GM19438 (cell line): ENCODE data around the gene MGRN1.
"Not testable (repeated sequence)": the region's sequence is repeated elsewhere in the genome, so short reads cannot be mapped to it uniquely, and the experiment has no call there.

ENCODE experiments used
- ATAC-seq: cut with Tn5 transposase; IDR thresholded peaks from one replicate; pipeline ENCODE4 v1.9.1; 2021; ENCODE audit warnings: low read depth; ENCODE audit not compliant: unreplicated experiment

MGRN1 gene

GRCh38 chr16:4714996-4715395, 90.4 kb downstream of the MGRN1 start:
- no peak for ATAC-seq

DNA sequence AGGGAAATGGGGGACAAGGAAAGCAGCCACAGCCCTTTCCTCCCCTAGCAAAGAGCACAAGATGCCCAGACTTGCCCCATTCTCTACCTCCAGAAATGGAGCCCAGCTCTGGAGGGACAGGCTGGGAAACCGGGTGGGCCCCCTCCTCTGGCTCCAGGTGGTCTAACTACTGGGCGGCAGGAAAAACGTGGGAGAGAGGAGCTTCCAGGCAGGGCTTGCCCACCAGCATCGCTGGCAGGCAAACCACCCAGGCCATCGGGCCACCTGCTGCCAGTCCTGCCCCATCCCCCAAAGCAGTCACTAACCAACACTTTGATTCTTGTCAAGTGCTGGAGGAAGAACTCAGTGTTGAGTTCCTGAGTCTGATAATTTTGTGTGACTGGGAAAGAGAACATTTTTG, 93.8 kb downstream of the MGRN1 start:
- no peak for ATAC-seq

DNA sequence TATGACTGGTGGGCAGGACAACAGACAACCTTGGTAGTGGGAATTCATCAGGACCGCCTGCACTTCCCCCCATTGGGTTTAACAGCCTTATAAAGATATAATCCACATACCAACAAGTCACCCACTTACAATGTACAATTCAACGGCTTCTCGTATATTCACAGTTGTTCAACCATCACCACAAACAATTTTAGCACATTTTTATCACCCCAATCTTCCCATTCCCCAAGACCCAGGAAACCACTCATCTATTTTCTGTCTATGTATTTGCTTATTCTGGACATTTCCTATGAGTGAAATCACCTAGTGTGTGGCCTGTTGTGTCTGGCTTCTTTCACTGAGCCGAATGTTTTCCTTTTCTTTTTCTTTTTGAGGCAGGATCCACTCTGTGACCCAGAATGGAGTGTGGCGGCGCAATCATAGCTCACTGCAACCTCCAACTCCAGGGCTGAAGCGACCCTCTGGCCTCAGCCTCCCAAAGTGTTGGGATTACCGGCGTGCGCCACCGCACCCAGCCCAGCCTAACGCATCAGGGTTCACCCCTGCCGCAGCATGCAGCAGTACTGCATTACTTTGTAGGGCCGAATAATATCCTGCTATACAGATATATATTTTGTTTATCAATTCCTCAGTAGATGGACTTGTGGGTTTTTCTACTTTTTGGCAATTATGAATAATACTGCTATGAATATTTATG, 98.6 kb downstream of the MGRN1 start:
- ATAC-seq: no peak

GRCh38 chr16:4724661-4725270, 100.1 kb downstream of the MGRN1 start:
- ATAC-seq: no peak

DNA sequence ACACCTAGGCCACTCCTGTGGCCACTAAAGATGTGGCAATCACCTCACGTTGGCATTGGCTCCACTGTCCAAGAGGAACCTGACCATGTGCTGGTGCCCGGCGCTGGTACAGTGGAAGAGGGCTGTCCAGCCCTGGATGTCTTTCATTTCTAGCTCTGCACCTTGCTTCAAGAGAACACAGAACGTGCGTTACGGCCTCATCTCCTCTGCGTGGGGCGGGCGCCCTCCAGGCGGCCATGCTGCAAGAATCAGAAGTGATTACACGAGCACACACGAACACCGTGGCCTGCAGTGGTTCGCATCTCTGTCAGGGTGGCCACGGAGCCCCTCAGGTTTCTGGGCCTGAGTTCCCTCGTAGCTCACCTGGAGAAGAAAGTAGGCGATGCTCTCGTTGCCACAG, 102.0 kb downstream of the MGRN1 start:
- no peak for ATAC-seq

GRCh38 chr16:4728676-4729075, 104.0 kb downstream of the MGRN1 start:
- ATAC-seq: no peak

DNA sequence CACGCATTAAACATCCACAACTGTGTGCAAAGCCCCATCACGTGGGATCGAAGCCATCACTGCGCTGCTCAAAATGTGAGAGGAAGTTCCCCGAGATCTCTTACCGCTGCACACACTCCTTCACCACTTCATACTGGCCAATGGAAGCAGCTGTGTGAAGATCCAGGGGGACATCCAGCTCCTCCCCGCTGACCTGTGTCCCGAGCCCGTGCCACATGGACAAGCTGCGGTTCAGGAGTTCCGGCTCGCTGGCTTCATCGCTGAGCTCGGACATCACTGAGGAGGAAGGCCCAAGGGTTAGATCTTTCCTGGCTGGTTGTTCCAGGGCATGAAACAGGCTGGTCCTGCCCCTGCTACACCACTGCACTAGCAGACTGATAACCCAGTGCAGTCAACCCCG, 105.2 kb downstream of the MGRN1 start:
- no peak for ATAC-seq

GRCh38 chr16:4733211-4733742, 108.7 kb downstream of the MGRN1 start:
- ATAC-seq: no peak

GRCh38 chr16:4733747-4734062, 109.1 kb downstream of the MGRN1 start:
- ATAC-seq: peak; percentile 6

- ATAC-seq: peak; percentile 76
Observed at GRCh38 chr16:4734063-4734729, 109.6 kb downstream of the MGRN1 start, which contains the start of the genes ANKS3 and DNAAF8. ANKS3 (minus strand) TSS chr16:4734271; CDS start chr16:4730149, 4,122 bp downstream. DNAAF8 (plus strand) TSS chr16:4734537; CDS start chr16:4736515, 1,978 bp downstream.

DNA sequence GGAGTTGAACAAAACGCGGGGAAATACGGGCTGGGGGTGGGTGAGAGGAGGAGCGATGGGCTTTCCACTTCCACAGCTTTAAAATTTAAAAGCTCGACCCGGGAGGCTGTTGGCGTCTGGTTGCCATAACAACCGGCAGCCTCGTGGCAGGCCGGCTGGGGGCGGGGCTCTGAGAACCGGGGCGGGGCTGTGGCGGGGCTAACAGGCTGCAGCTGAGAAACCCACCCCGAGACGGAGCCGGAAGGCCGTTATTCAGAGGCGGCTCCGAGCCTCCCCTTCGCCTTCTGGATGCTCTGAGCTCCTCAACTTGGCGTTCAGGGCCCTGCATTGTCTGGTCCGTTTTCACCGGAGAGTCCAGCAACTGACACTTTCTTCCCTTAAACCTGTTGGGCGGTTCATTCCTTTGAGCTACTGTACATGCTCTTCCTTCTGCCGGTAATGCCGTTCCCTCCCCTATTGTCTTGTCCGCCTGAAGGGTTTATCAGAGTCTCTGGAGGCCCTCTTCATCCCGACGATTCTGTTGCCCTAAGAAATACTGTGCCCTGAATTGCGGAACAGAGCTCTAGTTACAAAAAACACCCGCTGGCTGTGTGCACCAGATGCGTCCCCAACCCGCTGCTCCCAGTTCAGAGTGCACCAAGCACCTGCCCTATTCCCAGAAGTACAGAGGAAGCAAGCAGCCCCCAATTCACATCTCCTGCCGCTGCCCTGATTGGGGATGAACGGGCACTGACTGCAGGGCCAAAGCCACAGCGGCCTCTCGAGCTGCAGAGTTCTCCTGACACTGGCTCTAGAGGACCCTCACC, 110.3 kb downstream of the MGRN1 start:
- peak; percentile 75 for ATAC-seq

DNA sequence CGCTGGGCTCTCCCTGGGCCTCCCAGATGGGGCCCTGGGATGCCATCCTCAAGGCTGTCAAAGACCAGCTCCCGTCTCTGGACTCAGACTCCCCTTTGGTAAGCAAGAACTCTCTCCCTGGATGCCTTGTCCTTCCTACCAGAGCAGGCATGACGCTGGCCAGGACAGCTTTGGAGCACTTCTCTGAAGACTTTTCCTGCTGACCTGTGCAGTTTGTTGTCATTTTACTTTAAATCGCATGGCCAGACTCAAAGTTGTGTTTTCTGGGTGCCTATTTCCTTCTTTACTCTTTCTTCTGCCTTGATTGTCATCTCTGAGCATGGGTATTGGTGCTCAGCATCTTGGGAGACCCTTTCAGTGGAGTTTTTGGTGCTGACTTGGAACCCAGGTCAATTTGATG, 111.9 kb downstream of the MGRN1 start:
- ATAC-seq: no peak

- ATAC-seq: no peak
Observed at GRCh38 chr16:4737545-4737944, 112.9 kb downstream of the MGRN1 start.

DNA sequence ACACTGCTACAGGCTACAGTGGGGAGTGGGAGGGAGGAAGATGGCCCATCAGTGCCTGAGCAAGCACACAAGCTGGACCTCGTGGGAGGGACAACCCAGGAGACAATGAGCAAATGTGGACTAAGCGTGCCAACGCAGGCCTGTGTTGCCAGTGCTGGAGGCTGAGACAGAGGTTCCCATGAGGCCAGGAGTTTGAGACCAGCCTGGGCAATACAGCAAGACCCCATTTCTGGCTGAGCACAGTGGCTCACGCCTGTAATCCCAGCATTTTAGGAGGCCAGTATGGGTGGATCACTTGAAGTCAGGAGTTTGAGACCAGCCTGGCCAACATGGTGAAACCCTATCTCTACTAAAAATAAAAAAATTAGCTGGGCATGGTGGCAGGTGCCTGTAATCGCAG, 113.7 kb downstream of the MGRN1 start:
- not testable (repeated sequence) for ATAC-seq
